TTC549 (cell line): ENCODE measurements around the gene PRR36.
"Not testable (repeated sequence)": the region's sequence is repeated elsewhere in the genome, so short reads cannot be mapped to it uniquely, and the experiment has no call there.

Experiments
- FAIRE-seq: peaks from 2 replicates; lab custom pipeline; 2012; peaks lifted over from hg19 to GRCh38; lab: Jason Lieb, UNC

Gene PRR36

DNA sequence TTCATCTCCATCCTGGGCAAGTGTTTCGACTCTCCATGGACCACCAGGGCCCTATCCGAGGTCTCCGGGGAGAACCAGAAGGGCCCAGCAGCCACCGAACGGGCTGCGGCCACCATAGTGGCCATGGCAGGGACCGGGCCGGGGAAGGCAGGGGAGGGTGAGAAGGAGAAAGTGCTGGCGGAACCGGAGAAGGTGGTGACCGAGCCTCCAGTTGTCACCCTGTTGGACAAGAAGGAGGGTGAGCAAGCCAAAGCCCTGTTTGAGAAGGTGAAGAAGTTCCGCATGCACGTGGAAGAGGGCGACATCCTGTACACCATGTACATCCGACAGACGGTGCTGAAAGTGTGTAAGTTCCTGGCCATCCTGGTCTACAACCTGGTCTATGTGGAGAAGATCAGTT is 24.8 kb upstream of the PRR36 start:
- FAIRE-seq: no peak

DNA sequence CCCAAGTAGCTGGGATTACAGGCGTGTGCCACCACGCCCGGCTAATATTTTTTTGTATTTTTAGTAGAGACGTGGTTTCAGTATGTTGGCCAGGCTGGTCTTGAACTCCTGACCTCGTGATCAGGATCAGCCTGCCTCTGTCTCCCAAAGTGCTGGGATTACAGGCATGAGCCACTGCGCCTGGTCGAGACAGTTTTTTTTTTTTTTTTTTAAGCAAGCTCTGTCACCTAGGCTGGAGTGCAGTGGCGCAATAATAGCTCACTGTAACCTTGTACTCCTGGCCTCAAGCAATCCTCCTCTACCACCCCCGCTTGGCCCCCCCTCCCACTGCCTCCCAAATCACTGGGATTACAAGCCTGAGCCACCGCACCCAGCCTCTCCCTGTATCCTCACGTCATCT is 23.1 kb upstream of the PRR36 start:
- FAIRE-seq: no peak

DNA sequence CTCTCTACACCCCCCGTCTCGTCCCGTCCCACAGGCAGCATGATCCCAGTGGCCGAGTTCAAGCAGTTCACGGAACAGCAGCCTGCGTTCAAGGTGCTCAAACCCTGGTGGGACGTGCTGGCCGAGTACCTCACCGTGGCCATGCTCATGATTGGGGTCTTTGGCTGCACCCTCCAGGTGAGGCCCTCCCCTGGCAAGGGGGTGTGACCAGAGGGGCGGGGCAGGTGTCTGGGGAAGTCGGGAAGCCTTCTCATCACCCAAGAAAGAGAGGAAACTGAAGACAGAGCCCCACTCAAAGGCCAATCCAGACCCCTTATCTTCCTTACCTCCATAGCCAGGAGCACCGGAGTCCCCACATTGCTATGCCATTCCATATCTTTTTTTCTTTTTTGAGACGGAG is 21.4 kb upstream of the PRR36 start:
- FAIRE-seq: no peak

DNA sequence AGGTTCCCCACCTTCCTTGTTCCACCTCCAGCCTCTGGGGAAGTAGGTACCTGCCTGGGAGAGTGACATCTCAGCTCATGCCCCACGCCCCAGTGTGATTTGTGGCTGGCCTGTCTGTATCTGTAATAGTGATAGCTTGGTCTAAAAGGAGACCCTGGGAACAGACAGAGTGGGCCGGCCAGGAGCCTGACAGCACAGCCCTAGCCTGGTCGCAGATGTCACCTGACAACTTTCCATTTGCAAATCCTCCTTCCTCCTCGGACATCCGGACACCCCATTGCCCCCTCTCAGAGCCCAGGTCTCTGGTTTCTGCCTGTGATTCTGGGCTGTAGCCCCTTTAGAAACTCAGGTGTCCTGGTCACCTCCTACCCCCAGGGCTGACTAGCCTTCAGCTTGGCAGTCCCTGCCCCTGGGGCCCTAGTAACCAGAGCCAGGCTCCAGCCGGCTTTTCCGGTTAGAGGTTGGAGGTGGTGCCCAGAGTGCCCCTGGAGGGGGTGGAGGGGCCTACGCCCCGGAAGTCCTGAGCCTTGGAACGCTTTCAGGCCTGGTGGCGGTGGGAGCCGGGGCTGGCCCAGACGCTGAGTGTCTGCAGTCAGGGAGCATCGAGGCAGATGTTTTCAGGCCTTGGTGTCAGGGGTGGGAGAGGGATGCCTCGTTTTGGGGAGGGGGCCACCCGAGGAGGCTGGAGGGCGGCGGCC is 20.6 kb upstream of the PRR36 start:
- FAIRE-seq: no peak

DNA sequence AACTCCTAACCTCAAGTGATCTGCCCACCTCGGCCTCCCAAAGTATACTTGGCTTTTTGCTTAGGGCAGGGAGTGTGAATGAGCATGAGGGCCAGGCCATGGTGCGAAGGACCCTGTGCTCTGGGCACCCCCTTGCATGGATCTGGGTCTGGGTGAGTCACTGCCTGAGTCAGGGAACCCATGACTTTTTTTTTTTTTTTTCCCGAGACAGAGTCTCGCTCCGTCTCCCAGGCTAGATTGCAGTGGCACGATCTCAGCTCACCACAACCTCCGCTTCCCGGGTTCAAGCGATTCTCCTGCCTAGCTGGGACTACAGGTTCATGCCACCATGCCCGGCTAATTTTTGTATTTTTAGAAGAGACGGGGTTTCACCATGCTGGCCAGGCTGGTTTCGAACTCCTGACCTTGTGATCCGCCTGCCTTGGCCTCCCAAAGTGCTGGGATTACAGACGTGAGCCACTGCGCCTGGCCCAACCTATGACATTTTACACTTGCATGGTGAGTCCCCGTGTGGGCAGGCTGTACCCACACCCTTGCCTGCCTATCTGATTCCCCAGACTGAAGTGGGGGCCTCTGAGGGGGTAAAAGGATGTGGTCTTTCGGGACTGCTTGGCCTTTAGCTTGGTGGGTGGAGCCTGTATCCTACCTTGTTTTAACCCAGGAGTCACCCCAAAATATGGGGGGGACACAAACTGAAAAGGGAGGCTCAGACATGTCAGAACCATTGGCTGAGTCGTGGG is 19.3 kb upstream of the PRR36 start:
- FAIRE-seq: not testable (repeated sequence)

DNA sequence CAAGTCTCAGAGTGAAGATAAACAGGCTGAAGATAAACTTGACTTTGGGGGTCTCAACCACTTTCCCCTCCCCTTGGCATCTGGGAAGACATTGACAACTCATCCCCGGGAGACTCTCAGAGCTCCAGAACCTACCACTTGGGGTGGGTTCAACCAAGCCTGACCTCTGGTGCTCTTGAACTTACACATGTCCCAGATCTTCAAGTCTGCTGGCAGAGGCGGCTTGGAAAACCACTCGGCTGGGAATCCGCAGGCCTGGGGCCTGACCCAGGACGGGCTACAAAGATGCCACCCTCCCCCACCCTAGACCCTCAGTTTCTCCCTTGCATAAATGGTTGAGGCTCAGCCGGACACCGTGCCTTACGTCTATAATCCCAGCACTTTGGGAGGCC is 14.6 kb upstream of the PRR36 start:
- no peak for FAIRE-seq

- FAIRE-seq: no peak
Observed at GRCh38 chr19:7888145-7888825, 14.1 kb upstream of the PRR36 start, which contains the start of gene LRRC8E. LRRC8E (plus strand) TSS chr19:7888510; CDS start chr19:7895604, 7,094 bp downstream.

DNA sequence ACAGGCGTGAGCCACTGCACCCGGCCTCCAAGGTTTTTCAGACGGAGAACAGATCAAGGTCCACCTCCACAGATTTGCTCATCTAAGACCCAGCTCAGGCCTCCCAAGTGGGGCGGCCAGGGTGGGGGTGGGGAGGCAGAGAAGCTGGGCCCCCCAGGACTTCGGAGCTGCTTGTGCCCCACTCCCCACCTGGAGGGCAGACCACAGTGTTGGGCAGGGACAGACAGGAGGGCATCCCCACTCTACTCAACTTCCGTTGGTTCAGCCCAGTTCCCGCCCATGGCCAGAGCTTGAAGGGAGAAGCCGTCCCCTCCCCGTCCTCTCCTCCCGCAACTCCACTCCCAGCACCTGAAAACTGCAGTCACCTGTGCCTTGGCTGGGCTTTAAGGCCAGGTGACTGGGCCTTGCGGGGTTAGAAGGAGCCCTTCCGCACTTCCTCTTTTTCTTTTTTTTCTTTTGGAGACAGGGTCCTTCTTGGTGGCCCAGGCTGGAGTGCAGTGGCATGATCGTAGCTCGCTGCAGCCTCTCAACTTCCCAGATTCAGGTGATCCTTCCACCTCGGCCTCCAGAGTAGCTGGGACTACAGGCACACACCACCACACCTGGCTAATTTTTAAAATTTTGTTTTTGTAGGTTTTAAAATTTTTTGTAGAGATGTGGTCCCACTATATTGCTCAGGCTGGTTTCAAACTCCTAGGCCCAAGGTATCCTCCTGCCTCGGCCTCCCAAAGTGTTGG is 13.4 kb upstream of the PRR36 start:
- FAIRE-seq: no peak

- no peak for FAIRE-seq
Observed at GRCh38 chr19:7885818-7886217, 11.6 kb upstream of the PRR36 start.

- no peak for FAIRE-seq
Observed at GRCh38 chr19:7883796-7884570, 9.8 kb upstream of the PRR36 start.

GRCh38 chr19:7883105-7883504 is 8.9 kb upstream of the PRR36 start:
- no peak for FAIRE-seq

GRCh38 chr19:7881910-7882309 is 7.7 kb upstream of the PRR36 start:
- FAIRE-seq: no peak

DNA sequence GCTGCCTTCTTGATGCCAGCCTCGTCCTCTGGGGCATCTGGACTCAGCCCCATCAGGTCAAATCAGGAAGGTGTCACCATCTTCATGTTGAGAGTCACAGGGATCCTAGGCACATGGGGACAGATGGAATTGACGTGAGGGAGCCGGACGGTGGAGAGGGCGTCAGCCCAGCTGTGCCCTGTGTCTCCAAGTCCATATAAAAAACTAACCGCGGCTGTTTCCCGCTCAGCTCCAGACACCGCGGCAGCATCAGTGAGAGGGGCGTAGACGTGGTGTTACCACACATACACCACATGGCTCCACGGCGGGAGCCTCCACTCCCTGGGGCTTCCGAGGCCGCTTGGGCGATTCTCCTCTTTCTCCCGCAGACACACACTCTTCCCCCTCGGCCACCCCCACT is 5.6 kb upstream of the PRR36 start:
- FAIRE-seq: no peak

DNA sequence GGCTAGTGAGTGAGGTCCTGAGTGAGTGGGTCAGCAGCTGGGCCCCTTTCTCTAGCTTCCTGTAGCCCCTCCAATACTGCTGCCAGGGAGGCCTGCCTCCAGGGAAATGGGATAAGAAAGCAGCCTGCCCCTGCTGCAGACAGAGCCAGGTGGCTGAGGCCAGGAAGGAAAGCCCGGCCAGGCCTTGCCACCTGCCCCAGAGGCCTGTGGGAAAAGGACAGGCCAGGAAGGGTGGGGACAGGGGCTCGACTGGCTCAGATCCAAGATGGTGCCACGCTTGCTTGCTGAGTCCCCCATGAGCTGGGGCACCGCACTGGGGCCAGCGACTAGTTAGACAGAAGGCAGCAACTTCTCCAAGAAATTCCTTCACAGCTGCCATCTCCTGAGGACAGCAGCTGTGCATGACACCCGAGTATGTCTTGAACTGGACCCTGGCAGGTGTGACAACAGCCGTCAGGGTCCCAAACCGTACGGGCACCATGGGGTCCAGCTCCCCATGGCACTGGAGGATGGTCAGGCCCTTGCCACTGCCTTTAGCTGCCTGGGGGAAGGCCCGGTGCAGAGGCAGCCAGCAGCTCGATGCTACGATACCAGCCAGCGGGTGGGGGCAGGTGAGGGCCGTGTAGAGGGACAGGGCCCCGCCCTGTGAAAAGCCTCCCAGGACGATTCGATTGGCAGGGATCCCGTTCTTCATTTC is 5.1 kb upstream of the PRR36 start:
- FAIRE-seq: no peak

GRCh38 chr19:7877249-7877836 is 3.2 kb upstream of the PRR36 start:
- FAIRE-seq: no peak

GRCh38 chr19:7874897-7875273 is 695 bp upstream of the PRR36 start:
- FAIRE-seq: no peak

DNA sequence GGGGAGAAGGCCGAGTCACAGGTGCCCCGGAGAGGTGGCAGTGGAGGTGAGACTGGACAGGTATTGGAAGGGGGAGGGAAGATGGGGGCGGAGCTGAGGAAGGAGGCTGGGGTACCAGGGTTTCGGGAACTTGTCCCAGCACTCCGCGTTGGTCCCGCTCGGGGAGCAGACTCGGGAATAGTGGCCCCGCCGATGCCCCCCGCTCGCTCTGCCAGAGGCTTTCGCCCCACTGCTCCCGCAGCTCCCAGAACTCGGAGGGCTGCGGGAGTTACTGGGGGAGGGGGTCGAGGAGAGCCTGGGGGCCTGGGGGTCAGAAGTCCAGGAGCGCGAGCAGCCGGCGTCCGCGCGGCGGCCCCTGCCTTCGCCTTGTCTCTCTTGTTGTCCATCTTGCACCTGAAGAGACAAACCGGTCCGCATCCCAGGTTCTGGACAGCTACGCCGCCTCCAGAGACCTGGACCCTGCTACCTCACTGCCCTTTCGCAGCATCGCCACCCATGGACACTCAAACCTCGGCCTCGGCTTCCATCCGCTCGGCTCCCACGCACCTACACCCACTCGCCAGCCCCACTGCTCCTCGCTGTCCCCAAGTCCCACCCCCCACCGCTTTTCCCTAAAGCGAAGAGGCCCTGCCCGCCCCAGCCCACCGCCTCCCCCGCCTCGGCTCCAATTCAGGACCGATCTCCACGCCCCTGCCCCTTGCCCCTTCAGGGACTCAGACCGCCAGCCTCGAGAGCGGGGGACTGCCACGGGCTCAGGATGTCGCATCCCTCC is 700 bp downstream of the PRR36 start:
- FAIRE-seq: no peak

- FAIRE-seq: no peak
Observed at GRCh38 chr19:7872306-7873204, 1.6 kb downstream of the PRR36 start.
